GM19372 (cell line): ENCODE data around the gene ADRA2B.
"Not testable (repeated sequence)": the region's sequence is repeated elsewhere in the genome, so short reads cannot be mapped to it uniquely, and the experiment has no call there.

ENCODE experiments used
- ATAC-seq: cut with Tn5 transposase; IDR thresholded peaks from one replicate; pipeline ENCODE4 v1.9.1; 2021; ENCODE audit warnings: mild to moderate bottlenecking, low read depth, moderate library complexity; ENCODE audit not compliant: unreplicated experiment

ADRA2B gene

GRCh38 chr2:96150791-96151594 is 34.6 kb upstream of the ADRA2B start:
- ATAC-seq = no peak

GRCh38 chr2:96150007-96150640 is 33.8 kb upstream of the ADRA2B start:
- ATAC-seq = no peak

DNA sequence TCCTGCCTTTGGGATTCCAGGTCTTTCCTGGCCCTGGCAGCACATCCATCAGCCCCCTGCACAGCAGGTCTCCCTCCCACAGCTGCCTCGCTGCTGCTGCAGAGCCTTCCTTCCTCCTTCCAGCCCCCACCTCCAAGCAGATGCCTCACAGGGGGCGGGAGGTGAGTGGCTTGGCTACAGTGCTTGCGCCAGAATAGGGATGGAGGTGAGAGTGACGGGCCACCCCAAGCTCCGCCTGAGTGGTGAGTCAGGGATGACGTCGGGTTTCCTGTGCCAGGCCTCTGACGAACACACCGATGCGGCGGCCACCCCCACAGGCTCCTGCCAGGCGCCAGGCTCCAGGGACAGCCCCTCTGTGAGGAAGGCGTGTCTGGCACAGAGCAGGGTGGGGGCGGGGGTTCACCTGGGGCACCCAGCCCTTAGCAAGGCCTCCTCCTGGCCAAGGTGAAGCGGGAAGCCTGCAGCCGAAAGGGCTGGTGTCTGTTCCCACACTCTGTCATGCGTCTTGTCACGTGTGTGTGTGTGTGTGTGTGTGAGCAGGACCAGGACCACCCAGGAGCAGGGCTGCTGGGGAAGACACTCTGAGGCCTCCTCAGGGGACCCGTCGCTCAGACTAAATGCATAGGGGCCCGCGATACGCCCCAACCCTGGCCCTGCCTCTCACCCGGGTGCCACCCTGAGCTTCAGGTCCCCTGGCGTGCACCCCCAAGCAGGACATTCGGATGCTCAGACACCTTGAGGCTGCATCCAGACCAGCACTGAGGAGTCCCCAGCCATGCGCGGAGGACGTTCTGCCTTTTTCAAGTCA is 32.2 kb upstream of the ADRA2B start:
- ATAC-seq = no peak

- ATAC-seq = no peak
These were observed 31.3 kb upstream of the ADRA2B start for GRCh38 chr2:96147593-96148201.

DNA sequence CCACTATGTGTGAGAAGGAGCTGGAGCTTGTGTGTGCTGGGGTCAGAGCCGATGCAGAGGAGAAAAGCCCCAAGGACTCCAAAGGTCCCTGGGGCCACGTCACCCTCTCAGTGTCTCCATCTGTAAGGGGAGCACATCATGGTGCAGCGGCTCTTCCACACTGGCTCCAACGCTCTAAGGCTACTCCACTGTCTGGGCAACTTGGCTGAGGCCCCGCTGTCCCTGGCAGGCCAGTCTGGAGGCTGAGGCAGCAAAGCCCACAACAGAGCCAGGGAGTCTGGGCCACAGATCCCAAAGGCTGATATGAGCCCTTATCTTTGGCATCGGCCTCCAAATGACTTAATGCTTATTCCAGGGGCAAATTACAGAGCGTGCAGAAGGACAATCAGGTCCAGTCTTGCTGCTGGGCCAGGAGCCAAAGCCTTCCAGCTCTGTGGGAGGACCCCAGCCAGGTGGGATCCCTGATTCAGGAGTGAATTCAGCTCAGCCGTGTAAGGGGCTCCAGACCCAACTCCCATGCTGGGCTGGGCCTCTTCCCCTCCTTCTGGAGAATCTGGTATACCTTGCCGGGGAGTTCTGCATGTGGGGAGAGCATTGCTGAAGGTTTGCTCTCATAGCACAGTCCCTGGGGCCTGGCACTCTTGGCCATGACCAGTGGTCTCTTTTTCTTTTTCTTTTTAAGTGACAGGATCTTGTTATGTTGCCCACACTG is 30.7 kb upstream of the ADRA2B start:
- ATAC-seq = no peak

DNA sequence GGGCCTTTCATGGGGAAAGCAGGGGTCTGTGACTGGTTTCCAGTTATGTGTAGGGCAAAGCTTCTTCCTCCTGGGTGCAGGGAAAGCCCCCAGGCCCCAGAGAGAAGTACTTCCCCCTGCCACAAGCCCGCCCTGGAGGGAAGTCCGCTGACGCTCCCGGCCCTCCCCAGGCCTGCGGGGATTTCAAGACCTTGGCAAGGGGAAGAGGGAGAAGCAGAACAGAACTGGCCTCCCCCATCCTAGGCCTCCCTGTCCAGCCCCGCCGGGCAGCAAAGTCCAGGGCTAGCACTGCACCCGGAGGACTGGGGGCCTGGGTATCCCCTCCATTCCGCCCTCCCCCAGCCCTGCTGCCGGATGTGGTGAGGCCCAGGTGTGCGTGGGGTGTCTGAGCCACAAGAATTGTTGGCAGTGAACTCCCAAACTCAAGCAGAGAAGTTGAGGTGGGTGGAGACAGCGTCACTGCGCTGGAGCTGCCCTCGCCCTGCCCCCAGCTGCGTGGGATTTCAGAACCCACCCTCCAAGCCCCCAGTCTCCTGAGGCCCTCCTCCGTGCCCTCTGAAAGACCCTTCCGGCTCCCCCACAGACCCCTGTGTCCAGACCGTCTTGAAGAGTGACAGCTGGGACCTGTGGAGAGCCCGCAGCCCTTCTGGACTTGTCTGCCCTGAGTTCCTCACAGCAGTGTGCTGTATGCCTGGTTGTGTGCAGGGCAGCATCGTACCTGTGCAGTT is 29.9 kb upstream of the ADRA2B start:
- ATAC-seq = peak; percentile 35

GRCh38 chr2:96145848-96146152 is 29.4 kb upstream of the ADRA2B start:
- ATAC-seq = no peak

DNA sequence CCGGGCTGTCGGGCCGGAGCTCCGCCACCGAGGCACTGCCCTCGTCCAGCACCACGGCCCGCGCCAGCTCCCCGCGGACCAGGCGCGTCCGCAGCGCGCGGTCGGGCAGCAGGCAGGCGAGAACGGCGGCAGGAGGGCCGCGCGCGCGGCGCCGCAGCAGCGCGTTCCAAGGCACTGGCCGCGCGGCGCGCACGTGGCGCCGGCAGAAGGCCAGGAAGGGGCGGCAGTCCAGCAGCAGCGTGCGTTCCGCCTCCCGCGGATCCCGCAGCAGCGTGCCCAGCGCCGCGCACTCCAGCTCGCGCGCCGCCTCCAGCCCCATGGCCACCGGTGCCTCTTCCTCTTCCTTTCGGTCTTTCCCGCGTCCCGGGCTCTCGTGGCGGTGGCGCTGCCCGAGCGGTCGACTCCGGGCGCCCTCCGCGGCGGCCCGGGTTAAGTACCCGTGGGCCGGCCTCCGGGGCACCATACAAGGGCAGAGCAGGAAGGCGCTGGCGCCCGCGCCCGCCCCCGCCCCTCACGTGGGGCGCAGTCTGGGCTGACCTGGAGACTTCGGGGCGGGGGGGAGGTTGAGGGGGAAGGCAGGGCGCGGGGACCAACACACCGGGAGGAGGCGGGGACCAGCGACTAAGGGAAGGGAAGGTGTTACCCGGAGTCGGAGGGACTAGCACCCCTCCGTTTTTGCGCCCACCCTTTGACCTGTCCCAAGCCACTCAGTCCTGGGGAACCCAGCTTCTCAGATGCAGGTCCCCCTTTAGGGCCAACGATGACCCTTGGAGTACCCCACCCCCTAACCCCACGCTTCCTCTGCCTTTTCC is 28.9 kb upstream of the ADRA2B start, which contains the start of gene DUSP2:
Gene DUSP2, minus strand, starts transcription at position 405 of the 812 bp plus-strand sequence. Its CDS starts 86 bp downstream, at position 319.
- peak; percentile 51 for ATAC-seq

DNA sequence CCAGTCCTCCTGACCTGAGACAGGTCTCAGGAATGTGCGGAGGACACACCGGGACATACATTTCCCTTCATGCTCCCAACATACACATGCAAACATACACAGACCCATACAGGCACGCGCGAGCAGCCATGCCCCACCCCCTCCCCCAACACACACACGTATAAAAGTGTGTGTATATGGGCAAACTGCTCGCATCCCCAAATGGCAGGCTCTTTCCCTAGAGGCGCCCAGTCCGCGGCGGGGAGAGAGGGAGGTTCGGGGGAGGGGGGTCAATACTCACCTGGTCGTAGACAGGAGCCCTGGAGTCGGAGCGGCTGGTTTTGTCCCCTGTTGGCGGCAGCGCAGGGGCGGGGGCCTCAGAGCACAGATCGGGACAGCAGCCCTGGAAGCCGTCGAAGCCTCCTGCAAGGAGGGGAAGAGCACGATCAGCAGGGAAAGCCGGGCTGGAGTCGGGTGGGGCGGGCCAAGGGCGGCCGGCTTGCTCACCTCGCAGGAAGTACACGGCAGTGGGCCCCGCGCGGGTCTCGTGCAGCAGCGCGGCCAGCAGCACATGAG is 28.2 kb upstream of the ADRA2B start:
- ATAC-seq = no peak

DNA sequence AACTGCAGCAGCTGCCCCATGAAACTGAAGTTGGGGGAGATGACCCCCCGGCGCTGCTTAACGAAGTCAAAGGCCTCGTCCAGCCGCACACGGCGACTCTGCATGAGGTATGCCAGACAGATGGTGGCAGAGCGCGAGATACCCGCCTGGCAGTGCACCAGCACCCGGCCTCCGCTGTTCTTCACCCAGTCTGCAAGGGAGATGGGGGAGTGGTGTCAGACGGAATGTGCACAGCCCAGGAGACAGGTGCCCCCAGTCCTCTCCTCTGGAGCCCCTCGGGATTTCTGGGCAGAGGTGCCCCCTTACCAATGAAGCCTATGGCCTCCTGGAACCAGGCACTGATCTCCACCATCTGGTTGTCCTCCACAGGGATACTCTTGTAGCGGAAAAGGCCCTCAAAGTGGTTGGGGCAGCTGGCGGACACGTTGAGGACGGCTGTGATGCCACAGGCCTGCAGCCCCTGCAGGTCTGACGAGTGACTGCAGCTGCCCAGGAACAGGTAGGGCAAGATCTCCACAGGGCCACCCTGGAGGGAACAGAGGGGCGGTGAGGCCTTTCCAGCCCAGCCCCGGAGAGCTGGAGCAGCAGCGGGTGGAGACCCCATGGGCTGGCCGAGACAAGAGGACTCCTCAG is 27.6 kb upstream of the ADRA2B start:
- no peak for ATAC-seq

DNA sequence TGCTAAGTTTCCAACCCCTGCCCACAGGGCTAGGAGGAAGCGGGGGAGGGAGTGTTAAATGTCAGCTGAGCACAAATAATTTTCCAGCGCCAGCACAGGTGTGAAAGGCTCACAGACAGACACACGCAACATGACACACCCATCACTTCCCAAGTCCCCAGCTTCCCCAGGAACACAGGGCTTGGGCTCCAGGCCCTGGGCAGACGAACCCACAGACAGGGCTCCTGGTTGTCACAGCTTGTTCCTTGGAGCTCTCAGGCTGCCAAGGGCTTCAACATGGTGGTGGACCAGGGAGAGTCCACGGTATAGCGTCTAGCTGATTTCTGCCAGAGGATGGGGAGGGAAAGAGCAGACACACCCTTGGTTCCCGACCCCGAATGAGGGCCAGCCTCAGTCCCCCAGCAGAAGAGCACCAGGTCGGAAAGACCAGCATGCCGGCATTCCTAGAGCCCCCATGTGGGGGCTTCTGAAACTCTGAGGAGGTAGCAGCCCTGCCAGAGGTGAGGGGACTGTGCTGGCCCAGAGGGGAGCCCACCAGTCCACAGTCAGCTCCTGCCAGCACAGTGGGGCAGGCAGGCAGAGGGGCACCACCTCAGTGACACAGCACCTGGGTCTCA is 27.0 kb upstream of the ADRA2B start:
- no peak for ATAC-seq

- no peak for ATAC-seq
These were observed 26.1 kb upstream of the ADRA2B start for GRCh38 chr2:96142217-96143113.

- ATAC-seq = not testable (repeated sequence)
These were observed 25.2 kb upstream of the ADRA2B start for GRCh38 chr2:96141624-96141967.

DNA sequence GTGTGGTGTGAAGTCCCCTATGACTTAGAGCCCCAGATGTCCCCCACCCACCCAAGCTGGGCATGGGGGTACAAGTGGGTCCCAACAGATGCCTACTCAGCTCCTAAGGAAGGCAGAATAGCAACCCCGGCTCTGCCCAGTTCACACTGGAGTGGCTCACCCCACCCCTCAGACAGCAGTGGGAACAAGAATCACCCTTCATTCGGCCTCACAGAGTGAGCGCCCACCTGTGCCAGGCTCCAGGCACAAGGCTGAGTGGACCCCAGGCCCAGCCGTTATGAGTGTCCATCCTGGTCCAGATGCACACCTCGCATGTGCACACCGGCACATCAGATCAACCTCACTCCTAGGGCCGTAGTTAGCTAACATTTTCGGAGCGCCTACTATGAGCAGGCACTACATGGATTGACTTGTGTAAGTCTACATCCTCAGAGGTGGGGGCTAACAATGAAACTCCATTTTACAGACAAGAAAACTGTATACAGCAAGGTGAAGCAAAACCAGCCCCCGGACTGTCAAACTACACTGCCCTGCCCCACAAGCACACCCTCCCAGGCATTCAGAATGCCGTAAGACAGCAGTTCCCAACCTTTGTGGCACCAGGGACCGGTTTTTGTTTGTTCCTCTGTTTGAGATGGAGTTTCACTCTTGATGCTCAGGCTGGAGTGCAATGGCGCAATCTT is 24.7 kb upstream of the ADRA2B start:
- ATAC-seq = no peak

DNA sequence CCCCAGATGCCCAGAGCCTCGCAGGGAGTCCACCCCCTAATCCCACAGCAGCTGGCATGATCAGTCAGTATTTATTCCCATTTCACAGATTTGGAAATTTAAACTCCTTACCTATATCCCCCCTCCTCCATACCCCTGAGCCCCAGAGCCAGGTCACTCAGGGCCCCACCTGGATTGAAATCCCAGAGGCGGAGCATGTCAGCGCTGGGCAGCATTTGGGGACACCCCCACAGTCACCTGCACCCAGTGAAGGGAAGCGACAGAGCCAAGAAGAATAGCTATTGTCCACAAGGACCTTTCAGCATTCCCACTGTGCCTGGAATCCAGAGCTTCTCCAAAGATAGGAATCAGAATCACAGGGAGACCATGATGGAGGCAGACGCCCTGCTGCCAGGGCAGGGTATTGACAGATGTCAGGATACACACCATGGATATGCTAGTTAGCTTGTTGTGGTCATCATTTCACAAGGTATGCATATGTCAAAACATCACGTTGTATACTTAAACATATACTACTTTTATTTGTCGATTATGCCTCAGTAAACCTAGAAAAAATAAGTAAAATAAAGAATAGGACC is 22.9 kb upstream of the ADRA2B start:
- ATAC-seq = no peak
